ENCODE data around the gene TTLL13. TPM values are rescaled to one million over a fixed set of nuclear protein-coding genes. Genes with fewer than 3 reads are reported as not detected.
"Not testable (repeated sequence)": the region's sequence is repeated elsewhere in the genome, so short reads cannot be mapped to it uniquely, and the experiment has no call there.

Gene TTLL13
- total and polyA plus RNA-seq, 2 experiments from 2014 or later: not detected

DNA sequence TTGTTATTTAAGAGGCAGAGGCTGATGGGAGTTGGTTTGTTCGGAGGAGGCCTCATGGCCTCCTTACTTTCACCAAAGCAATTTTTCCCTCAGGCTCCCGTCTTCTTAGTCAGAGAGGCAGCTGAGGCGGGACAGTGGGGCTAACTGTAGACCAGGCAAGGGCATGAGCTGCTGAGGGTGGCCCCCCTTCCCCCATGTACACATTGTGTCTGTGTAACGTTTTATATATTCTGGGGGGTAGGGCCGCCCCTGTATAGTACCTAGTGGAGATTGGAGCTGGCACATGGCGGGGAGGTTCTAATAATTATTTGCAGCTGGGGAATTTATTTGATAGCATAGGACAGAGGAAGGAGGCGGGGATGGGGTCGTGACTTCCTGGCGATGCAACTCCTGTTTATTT lies 51.2 kb downstream of the TTLL13 start:
- no peak overlapping the region for H2AFZ ChIP-seq
- H3K9me3 ChIP-seq (ENCODE audit: low read depth): no peaks in the 10 kb centered on the region
- TF ChIP-seq EZH2phosphoT487 (IDR thresholded peaks at IDR 0.05; ENCODE audit: low read depth, severe bottlenecking, unreplicated experiment): no peak
- TF ChIP-seq, protein P1, sequence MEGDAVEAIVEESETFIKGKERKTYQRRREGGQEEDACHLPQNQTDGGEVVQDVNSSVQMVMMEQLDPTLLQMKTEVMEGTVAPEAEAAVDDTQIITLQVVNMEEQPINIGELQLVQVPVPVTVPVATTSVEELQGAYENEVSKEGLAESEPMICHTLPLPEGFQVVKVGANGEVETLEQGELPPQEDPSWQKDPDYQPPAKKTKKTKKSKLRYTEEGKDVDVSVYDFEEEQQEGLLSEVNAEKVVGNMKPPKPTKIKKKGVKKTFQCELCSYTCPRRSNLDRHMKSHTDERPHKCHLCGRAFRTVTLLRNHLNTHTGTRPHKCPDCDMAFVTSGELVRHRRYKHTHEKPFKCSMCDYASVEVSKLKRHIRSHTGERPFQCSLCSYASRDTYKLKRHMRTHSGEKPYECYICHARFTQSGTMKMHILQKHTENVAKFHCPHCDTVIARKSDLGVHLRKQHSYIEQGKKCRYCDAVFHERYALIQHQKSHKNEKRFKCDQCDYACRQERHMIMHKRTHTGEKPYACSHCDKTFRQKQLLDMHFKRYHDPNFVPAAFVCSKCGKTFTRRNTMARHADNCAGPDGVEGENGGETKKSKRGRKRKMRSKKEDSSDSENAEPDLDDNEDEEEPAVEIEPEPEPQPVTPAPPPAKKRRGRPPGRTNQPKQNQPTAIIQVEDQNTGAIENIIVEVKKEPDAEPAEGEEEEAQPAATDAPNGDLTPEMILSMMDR (IDR thresholded peaks at IDR 0.05; ENCODE audit: poor library complexity): no peak
- no peak for TF ChIP-seq EZH2 (IDR thresholded peaks at IDR 0.05; ENCODE audit: borderline replicate concordance)
- DNase-seq (ENCODE audit: low spot score): no peak
- H3K27me3 ChIP-seq: no peaks in the 10 kb centered on the region
- H3K27ac ChIP-seq: no peak overlapping the region
- H3K4me3 ChIP-seq: no peak overlapping the region
- no peaks in the 10 kb centered on the region for H3K79me2 ChIP-seq
- H3K4me2 ChIP-seq: no peak overlapping the region
- no peaks in the 10 kb centered on the region for H4K20me1 ChIP-seq (ENCODE audit: insufficient read depth, poor library complexity, severe bottlenecking)
- no peaks in the 10 kb centered on the region for H3K4me1 ChIP-seq (ENCODE audit: insufficient read depth)
- no peaks in the 10 kb centered on the region for H3K9me2 ChIP-seq (replicated peaks; ENCODE audit: insufficient read depth)
- 66% methylated on average over 9 of the region's 9 CpGs for WGBS (ENCODE audit: low lambda C conversion rate, missing lambda C conversion rate)
- H3K36me3 ChIP-seq (replicated peaks; ENCODE audit: insufficient read depth, low read depth): no peaks in the 10 kb centered on the region

DNA sequence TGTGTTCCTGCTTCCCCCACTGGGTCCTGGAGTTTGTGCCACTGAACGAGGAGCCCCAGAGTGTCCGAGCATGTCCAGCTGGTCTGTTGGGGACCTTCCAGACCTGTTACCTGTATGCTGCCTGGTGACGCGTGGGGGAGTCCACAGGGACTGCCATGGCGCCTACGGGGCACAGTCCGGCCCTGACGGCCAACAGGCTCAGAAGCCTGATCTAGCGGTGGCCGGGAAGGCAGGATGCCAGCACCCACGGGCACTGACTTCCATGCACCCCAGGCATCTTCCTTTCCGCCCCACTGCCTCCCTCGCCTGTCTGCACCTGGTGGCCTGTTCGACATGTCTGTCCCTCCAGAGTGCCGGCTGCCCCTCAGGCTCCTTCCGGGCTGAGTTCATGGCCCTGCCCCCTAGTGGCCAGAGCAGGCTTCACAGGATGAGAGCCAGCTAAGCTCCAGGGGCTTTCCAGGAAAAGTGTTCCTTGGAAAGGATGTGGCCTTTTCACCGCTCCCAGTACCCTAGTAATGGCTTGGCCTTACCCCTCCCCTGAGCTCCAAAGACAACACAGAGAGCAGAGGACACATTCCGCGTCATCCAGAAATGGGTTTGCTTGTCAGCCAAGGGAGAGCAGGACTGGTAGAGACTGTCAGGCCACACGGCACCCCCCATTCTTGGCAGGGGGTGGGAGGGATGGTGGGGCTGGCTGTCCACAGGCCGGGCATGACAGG lies 51.8 kb downstream of the TTLL13 start:
- 66% methylated on average over 21 of the region's 21 CpGs for WGBS (ENCODE audit: low lambda C conversion rate, missing lambda C conversion rate)
- Histone ChIP-seq H4K20me1 (ENCODE audit: insufficient read depth, poor library complexity, severe bottlenecking) (no peaks in the 10 kb centered on the region), H3K9me3 (ENCODE audit: low read depth) (no peaks in the 10 kb centered on the region), H3K27me3 (no peaks in the 10 kb centered on the region), H3K4me1 (ENCODE audit: insufficient read depth) (no peaks in the 10 kb centered on the region), H3K4me3 (no peak overlapping the region), H3K4me2 (no peak overlapping the region), H3K9me2 (replicated peaks; ENCODE audit: insufficient read depth) (no peaks in the 10 kb centered on the region), H3K27ac (no peak overlapping the region), H2AFZ (no peak overlapping the region), H3K36me3 (replicated peaks; ENCODE audit: insufficient read depth, low read depth) (no peaks in the 10 kb centered on the region), H3K79me2 (no peaks in the 10 kb centered on the region)
- peak; percentile 68 for DNase-seq (ENCODE audit: low spot score)
- TF ChIP-seq, protein P1 (IDR thresholded peaks at IDR 0.05; ENCODE audit: poor library complexity): peak; percentile 61
- TF ChIP-seq EZH2 (IDR thresholded peaks at IDR 0.05; ENCODE audit: borderline replicate concordance) (no peak), EZH2phosphoT487 (IDR thresholded peaks at IDR 0.05; ENCODE audit: low read depth, severe bottlenecking, unreplicated experiment) (no peak)

DNA sequence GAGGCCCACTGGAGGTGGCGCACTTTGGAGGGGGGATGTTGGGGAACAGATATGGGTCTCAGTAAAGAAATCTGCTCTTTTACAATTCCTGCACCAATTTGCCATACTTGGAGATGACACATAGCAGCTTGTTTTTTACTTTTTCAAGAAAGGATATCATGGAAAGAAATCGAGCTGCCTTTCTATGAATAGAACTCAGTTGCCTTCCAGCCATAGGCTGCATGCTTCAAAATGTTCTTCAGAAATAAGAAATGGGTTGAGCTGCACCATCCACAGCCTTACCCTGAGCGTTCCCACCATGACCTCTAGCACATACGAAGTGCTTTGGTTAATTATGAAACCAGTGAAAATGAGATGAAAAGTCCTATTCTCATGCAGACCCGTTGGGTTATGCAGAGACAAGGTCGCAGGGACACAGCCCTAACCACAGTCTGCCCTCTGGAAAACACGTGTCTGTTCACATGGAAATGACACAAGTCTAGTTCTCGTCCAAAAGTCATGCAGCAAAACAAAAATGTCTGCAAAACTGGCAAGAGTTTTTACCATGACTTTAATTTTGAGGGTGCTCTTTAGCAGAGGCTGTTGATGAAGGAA lies 52.4 kb downstream of the TTLL13 start:
- no peaks in the 10 kb centered on the region for H3K9me3 ChIP-seq (ENCODE audit: low read depth)
- TF ChIP-seq, protein P1 (IDR thresholded peaks at IDR 0.05; ENCODE audit: poor library complexity): no peak
- TF ChIP-seq EZH2phosphoT487 (IDR thresholded peaks at IDR 0.05; ENCODE audit: low read depth, severe bottlenecking, unreplicated experiment) (no peak), EZH2 (IDR thresholded peaks at IDR 0.05; ENCODE audit: borderline replicate concordance) (no peak)
- no peaks in the 10 kb centered on the region for H3K9me2 ChIP-seq (replicated peaks; ENCODE audit: insufficient read depth)
- no peak overlapping the region for H2AFZ ChIP-seq
- no peak overlapping the region for H3K4me2 ChIP-seq
- WGBS (ENCODE audit: low lambda C conversion rate, missing lambda C conversion rate): 82% methylated on average over 8 of the region's 8 CpGs
- no peak for DNase-seq (ENCODE audit: low spot score)
- H3K36me3 ChIP-seq (replicated peaks; ENCODE audit: insufficient read depth, low read depth): no peaks in the 10 kb centered on the region
- no peak overlapping the region for H3K27ac ChIP-seq
- H3K4me3 ChIP-seq: no peak overlapping the region
- H4K20me1 ChIP-seq (ENCODE audit: insufficient read depth, poor library complexity, severe bottlenecking): no peaks in the 10 kb centered on the region
- H3K79me2 ChIP-seq: no peaks in the 10 kb centered on the region
- H3K4me1 ChIP-seq (ENCODE audit: insufficient read depth): peaks cover 6% of the 10 kb centered on the region
- no peaks in the 10 kb centered on the region for H3K27me3 ChIP-seq

DNA sequence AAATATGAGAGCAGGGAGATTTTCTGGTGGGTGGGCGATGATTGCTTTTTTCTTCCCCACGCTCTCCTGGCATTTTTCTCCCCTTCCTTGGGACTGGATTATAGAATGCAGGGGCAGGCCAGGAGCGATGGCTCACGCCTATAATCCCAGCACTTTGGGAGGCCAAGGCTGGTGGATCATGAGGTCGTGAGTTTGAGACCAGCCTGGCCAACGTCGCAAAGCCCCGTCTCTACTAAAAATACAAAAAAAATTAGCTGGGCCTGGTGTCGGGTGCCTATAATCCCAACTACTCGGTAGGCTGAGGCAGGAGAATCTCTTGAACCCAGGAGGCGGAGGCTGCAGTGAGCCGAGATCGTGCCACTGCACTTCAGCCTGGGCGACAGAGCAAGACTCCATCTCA lies 56.0 kb downstream of the TTLL13 start:
- not testable (repeated sequence) for H3K36me3 ChIP-seq (replicated peaks; ENCODE audit: insufficient read depth, low read depth); H3K4me3 ChIP-seq; H3K4me2 ChIP-seq; H2AFZ ChIP-seq; H3K27me3 ChIP-seq; H3K9me3 ChIP-seq (ENCODE audit: low read depth); H4K20me1 ChIP-seq (ENCODE audit: insufficient read depth, poor library complexity, severe bottlenecking); H3K4me1 ChIP-seq (ENCODE audit: insufficient read depth); H3K9me2 ChIP-seq (replicated peaks; ENCODE audit: insufficient read depth); DNase-seq (ENCODE audit: low spot score); H3K79me2 ChIP-seq; H3K27ac ChIP-seq
- WGBS (ENCODE audit: low lambda C conversion rate, missing lambda C conversion rate): 95% methylated on average over 14 of the region's 14 CpGs

Measured in hepatocyte (in vitro differentiated cells).